Stimulated activated CD4-positive, alpha-beta T cell treated with anti-CD3 and anti-CD28 coated beads, Interleukin-12 subunit alpha, Interleukin-12 subunit beta, amount 100 ng/mL, for 48 hours (primary cell): Measurements from ENCODE around the gene ANP32E.

Experiments
- DNase-seq, 3 donors: peaks; one replicate each; pipeline ENCODE4 v3.0.0-alpha.2; 2020; ENCODE audit warnings: low read depth in 2 of 3, low spot score in 1 of 3

ANP32E gene

GRCh38 chr1:150235852-150236613 is at the start of gene ANP32E:
Gene ANP32E, minus strand, starts transcription at chr1:150236112. Its CDS starts 326 bp downstream, at chr1:150235786.
- peak; percentile 89 to 93 (median 91) for DNase-seq

- no peak for DNase-seq
Observed at GRCh38 chr1:150283260-150283659, 47.3 kb upstream of the ANP32E start.

GRCh38 chr1:150282558-150282958 is 46.6 kb upstream of the ANP32E start:
- DNase-seq: no peak

GRCh38 chr1:150281758-150282557 is 46.0 kb upstream of the ANP32E start, which contains the start of gene CIART:
Gene CIART, plus strand, starts transcription at chr1:150282554. Its CDS starts 714 bp downstream, at chr1:150283268.
- peak; percentile 62 to 74 (median 63) for DNase-seq

- peak in 2 of 3 donors; percentile 37 to 42 for DNase-seq
Observed at GRCh38 chr1:150281221-150281757, 45.4 kb upstream of the ANP32E start.

- DNase-seq: no peak
Observed at GRCh38 chr1:150280138-150280707, 44.3 kb upstream of the ANP32E start.

- no peak for DNase-seq
Observed at GRCh38 chr1:150273311-150273710, 37.4 kb upstream of the ANP32E start.

GRCh38 chr1:150271291-150271959 is 35.5 kb upstream of the ANP32E start:
- no peak for DNase-seq

- no peak for DNase-seq
Observed at GRCh38 chr1:150269451-150269850, 33.5 kb upstream of the ANP32E start.

GRCh38 chr1:150268705-150269403 is 32.9 kb upstream of the ANP32E start, which contains the start of gene APH1A:
Gene APH1A, minus strand, starts transcription at chr1:150269016. Its CDS starts 206 bp downstream, at chr1:150268810.
- peak; percentile 89 to 93 (median 91) for DNase-seq

GRCh38 chr1:150268340-150268704 is 32.4 kb upstream of the ANP32E start:
- peak in 1 of 3 donors; percentile 9 for DNase-seq

GRCh38 chr1:150267896-150268295 is 32.0 kb upstream of the ANP32E start:
- no peak for DNase-seq

- no peak for DNase-seq
Observed at GRCh38 chr1:150263549-150263948, 27.6 kb upstream of the ANP32E start.

GRCh38 chr1:150262388-150263320 is 26.7 kb upstream of the ANP32E start:
- DNase-seq: no peak

GRCh38 chr1:150261367-150261766 is 25.5 kb upstream of the ANP32E start:
- DNase-seq: no peak

- DNase-seq: no peak
Observed at GRCh38 chr1:150259758-150260669, 24.1 kb upstream of the ANP32E start.

- DNase-seq: no peak
Observed at GRCh38 chr1:150259217-150259616, 23.3 kb upstream of the ANP32E start.
